Stimulated activated naive CD4-positive, alpha-beta T cell treated with Interleukin-2 at 50 U/mL for 16 hours (primary cell): ENCODE results near the gene RAB11FIP4.
A peak's percentile ranks its signal among the peaks of the same experiment; 100 is the strongest.

Experiments used
- DNase-seq: peaks from one replicate; lab custom pipeline; 2025; lab: John Stamatoyannopoulos, UW

RAB11FIP4 gene

DNA sequence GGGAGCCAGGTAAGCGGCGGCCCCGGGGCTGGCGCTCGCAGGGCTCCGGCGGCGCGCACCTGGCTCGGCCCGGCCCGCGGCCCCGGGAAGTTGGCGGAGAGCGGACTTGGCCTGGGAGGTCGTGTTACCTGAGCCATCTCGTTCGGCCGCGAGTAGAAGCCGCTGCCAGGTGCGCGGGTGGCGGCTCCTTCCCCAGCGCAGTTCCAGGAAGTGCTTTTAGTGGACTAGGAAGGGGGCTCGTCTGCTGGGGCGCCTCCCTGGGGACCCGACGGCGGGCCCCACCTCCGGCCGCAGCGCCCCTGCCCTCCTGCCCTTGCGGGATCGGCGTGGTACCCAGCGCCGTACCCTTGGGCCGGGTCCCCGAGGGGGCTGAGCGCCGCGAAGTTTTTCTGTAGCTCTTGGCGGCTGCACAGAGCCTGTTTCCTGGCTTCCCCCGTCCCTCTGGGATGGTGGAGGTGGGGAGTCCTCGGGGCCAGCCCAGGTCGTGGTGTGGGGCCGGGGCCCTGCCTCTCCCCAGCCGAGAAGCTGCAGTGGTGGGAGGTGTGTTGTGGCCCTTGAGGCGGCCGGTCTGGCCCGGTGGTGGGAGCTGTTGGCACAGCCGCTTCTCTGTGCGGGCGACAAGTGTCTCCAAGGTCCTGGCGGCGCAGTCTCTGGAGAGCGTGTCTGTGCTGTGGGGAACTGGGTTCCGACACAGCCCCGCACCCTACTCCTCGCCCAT is 96.9 kb downstream of the RAB11FIP4 start:
- DNase-seq = no peak

DNA sequence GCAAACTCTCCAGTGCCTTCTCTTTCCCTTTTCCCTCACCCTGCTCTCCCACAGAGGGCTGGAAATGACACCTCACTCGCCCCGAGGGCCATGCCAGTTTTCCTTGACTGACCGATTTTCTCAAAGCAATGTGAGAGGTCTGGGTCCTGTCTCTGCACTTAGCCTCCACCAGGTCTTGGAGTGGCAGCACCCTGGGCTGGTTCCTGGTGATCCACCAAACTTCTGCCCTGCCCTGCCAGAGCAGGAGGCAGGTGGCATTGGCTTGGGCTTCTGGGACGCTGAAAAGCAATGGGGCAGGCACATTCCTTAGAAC is 97.5 kb downstream of the RAB11FIP4 start:
- DNase-seq = no peak

DNA sequence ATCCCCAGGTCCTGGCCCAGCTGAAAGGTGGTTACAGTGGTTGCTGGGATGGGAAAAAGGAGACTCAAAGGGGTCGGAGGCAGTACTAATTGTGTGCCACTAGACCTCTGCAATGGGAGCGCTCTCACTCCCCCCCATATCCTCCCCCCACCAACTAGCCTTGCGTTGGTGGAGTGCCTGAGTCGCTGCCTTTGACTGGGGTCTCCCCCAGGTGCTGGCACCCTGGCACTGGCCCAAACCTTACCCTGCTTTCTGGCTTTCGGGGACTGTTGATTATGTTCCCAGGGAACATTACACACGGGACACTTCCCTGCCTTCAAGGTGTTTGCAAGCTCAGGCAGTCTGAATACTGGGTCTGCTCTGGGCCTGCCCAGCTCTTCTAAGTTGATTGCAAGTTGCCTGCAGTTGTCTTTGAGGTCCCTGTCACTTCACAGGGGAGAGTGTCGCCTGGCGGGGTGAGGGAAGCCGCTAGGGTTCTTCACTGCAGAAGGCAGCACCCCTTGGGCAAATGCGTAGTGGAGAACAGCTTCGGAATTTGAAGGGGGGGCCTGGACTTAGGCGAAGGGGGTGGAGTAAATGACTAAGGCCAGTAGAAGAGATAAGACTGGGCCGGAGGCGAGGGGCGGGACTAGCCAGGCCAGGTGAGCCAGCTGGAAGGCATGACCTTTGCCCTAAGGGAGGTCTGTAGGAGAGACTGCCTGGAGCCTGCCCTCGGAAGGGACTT is 98.0 kb downstream of the RAB11FIP4 start:
- no peak for DNase-seq

DNA sequence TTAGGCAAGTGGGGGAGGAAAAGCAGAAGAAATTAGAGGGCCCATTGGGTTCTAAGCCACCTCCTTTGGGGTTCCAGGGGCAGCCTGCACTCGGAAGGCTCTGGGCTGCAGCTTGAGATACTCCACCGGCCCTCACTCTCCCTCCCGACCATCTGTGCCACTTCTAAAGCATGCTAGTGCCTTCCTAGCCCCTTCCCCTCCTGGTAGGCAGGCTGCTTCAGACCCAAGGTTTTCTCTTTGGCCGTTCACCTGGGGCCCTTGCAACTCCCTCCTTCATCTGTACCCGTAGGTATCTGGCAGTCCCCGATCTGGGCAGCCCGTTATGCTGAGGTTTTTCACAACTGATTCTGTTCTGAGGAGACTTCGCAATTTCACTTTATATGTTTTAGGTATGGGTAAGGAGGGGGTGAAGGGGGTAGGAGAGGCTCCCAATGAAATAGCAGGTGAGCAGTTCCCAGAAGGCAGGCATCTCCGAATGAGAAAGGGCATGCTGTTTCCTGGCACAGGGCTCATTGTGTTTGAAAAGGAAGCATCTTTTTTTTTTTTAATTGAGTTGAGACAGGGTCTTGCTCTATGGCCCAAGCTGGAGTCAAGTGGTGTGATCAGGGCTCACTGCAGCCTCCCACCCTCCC is 98.7 kb downstream of the RAB11FIP4 start:
- no peak for DNase-seq

DNA sequence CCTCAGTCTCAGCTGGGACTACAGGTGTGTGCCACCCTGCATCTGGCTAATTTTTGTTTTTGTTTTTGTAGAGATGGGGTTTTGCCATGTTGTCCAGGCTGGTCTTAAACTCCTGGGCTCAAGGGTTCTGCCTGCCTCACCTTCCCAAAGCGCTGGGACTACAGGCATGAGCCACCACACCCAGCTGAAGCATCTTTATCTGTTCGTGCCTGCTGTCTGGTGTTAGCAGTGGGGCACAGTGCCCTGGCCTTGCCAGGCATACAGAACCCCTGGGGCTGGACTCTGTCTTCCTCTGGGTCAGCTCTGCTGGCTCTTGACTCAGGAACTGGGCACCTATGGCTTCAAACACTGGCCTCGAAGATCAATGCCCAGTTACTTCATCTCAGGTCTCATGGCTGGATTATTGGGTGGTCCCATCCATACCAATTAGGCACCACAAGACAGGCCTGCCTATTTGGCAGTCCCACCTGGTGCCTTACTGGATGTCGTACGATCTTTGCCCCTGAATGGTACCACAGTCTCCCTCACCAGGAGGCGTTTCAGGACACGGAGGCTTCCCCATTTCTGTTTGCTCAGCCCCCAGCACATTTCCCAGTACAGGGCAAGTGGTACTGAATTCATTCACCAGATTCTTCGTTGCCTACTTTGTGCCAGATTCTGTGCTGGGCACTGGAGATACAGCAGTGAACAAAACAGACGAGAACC is 99.3 kb downstream of the RAB11FIP4 start:
- no peak for DNase-seq

DNA sequence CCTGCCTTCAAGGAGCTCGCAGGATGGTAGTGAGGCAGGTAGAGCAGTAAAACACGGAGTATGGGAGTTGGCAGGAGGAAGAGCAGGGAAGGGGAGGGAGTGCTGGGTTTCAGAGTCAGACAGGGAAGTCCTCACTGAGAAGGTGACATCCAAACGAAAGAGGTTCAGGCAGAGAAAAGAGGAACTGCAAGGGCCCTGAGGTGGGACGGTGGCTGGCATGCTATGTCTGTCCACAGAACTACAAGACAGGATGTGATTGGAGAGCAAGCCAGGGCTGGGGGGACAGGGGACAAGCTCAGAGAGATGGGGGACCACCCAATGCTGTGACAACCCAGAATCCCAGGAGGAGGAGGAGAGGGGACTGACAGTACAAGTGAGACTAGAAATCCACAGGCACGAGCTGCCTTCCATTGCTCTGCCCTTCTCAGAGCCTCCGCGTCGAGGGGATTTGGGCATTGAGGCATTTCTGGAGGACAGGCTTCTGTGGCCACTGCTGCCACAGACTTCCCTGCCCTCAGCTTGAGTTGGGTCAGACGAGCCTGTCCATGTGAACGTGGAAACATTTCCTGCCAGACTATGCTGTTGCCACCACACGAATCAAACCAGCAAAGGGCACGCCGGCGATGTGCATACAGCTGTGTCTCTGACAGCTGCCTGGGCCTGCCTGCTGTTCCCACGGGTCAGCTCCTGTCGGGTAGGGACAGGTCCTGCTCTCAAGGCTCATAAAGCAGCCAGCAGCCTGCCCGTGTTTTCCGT is 100.1 kb downstream of the RAB11FIP4 start:
- DNase-seq = no peak

DNA sequence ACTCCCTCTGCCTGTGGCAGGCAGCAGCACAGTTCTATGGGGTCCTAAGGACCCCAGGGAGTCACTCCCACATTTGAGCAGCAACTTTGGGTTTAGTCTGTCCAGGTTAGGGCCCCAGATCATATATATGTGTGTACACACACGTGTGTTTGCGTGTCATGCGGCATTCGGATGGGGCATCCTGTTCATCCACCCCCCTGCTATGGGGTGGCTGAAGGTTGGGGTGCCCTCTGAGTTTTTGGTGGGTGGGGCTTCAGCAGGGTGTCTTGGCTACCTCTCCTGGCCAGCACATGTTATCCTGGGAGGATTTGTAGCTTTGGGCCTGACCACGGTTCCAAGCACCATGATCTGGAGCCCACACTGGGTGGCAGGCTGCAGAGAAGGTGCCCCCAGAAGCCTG is 100.7 kb downstream of the RAB11FIP4 start:
- no peak for DNase-seq

DNA sequence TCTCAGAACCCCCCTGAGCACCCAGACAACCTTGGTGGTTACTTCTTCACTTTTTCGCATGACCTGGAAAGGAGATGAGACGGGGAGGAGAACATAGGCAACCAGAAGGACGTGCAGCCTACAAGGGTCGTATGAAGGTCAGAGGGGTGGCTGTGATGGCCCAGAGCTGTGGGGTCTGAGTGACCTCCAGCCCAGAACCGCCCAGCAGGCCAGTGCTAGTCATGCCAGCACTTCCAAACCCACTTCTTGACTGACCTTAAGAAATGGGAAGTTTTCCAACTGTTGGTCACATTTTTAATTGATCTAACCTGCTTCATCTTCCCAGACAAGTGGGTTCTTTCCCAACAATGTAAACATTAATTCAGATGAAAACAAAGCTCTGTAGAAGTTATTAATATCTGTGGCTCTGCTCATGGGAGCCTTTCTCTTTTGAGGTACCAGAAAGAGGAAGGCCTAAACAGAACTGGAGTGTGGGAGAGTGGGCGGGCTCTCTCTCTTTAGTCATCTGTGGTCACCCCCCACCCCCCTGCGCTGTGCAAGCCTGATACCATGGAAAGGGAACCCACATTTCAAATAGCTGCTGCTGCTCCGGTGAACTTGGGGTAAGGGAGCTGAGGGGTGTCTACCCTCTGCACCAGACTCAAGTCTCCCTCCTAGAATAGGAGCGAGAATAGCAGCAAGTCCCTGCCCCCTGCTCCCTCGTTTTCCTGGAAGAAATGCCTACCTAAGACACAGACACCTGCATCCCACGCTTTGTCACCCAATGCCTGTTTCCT is 101.6 kb downstream of the RAB11FIP4 start:
- peak; percentile 87 for DNase-seq

DNA sequence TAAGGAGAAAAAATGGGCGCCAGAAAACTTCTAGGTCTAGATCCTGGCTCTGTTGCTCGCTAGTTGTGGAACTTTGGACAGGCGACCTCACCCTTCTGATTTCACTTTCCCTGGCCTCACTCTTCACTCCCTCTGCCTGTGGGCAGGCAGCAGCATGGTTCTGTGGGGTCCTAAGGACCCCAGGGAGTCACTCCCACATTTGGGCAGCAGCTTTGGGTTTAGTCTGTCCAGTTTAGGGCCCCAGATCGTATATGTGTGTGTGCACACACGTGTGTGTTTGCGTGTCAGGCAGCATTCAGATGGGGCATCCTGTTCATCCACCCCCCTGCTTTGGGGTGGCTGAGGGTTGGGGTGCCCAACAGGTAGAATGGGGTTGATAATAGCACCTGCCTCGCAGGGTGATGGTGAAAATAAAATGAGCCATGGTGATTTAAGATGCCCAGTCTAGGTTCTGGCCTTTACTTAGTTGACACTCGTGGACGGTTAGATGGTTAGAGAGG is 102.2 kb downstream of the RAB11FIP4 start:
- no peak for DNase-seq

DNA sequence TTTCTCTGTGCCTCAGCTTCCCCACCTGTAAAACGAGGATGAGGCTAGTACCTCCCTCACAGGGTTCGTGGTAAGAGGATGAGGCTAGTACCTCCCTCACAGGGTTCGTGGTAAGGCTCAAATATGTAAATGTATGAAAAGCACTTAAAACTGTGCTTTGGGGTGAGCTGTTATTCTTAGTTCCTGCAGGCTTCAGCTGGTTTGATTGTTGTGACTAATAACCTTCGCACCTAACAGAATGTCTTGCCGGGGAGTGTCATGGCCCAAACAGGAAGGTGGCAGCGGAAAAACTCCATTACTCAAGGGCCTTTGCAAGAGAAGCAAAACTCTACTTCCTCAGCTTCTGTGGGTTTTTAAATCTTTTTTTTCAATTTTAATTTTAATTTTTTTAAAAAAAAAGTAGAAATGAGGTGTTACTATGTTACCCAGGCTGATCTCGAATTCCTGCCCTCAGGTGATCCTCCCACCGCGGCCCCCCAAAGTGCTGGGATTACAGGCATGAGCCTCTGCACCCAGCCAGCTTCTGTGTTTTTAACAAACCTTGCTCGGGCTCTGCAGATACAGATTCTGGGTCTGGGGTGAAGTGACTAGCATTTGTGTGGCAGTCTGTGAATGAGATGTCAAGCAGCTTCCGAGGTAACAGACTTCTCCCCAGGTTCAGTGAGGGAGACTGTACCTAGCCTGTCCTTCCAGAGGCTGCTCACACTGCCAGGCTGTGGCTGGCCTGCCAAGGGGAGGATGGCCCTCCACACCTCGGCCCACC is 103.0 kb downstream of the RAB11FIP4 start:
- DNase-seq = peak; percentile 57

DNA sequence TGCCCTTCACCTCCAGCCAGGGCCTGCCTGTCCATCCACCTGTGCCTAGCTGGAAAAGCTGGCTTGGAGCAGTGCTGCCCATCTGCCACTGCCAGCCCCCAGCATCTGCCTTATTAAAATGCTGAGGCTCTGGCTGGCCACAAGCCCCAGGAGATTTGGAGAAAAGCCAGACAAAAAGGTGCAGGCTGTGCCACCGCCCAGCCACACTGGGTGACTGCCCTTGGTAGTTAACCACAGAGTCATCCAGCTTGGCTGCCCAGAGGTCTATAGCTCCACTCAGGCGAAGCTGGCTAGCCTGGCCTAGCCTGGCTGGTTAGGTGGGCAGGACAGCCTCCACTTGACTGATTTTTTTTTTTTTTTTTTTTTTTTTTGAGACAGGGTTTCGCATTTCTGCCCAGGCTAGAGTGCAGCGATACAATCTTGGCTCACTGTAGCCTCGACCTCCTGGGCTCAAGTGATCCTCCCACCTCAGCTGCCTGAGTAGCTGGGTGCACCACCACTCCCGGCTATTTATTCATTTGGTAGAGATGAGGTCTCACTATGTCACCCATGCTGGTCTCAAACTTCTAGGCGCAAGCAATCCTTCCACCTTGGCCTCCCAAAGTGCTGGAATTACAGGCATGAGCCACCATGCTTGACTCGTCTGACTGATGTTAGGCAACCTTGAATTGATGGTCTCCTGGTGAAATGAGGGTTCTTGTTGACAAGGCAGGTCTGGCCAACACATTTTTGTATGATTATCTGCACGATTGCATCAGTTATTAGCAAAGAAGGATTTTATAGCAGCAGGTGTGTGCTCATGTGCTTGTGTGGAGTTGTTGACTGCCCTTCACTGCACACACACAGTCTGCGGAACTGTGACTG is 103.8 kb downstream of the RAB11FIP4 start:
- DNase-seq = no peak

DNA sequence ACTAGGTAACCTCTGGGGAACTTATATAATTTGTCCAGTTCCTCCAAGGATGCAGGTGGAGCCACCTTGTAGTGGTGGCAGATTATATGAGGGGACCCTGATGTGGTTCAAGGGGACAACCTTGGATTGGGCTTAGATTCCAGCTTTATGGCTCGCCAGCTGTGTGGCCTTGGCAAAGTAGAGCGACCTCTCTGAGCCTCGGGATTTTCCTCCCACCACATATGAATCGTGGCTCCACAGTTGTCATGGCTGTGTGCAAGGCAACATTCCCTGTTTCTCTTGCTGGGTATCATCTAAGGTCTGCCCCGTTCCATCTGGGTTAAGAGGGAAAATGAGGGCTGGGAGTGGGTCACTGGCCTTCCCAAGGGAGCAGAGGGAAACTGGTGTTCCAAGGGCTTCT is 104.6 kb downstream of the RAB11FIP4 start:
- no peak for DNase-seq

DNA sequence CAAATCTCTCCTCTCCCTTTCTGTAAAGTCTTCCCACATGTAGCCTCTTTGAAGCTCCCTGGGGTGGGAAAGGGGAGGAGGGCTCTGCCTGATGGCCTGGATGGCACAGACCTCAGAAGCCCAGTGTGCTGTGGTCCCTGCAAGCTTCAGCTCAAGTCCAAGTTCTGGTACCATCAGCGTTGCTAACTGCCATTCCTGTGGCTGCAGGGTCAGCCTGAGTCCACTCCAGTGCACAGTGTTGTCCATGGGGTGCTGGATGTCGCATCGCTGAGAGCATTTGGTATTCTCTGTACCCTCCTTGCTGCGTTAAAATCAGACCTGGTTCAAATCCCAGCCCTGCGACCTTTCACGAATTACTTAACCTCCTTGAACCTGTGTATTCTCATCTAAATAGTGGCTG is 105.1 kb downstream of the RAB11FIP4 start:
- DNase-seq = no peak

DNA sequence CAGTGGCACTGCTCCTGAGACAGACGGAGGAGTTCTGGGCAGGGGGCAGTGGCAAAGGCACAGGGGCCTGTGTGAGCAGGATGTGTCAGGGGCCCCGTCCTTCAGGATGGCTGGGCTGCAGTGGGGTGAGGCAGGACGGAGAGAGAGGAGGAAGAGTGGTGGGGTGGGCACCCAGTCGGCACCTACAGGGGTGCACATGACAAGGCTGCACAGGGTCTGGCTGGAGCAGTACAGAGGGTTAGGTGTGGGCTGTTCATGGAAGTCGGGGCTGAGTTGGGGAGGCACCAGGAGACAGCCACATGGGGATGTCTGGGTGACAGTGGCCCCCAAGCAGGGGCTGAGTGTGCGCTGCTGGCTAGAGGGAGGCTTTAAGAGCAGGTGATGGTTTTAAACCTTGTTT is 106.0 kb downstream of the RAB11FIP4 start:
- no peak for DNase-seq

DNA sequence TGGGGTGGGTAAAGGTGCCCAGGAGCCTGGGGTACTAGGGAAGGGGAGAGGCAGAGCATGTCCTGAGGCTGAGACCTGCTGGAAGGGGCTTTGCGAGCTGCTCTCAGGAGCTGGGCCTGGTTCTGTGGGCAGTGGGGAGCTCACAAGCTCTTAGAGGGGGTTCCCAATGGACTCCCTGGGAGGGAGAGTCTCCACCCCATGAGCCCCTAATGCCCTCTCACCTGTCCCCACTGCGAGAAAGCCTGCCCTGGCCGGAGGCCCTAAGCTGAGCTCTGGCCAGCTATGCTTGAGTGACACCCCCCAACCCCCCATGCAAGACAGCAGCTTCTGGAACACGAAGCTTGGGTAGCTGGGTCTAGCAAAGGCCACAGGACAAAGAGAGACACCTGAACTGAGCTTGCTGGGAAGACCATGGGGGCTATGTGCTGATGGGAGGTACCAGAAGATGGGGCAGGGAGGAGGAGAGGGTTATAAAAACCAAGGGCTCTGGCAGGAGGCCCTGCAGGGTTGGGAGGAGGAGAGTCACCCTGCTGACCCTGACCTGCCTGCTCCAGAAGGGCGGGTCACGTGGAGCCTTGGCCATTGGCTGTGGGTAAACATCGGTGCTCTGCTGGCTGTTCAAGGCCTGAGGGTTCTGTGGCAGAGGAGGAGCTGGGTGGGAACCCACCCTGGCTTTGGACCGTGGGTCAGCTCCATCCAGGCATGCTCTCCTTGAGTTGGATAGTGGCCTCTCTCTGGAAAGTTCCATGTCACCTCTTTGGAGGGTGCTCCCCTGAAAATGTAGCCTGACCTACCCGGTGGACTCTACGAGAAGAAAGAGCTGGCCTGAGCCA is 106.7 kb downstream of the RAB11FIP4 start:
- DNase-seq = no peak

DNA sequence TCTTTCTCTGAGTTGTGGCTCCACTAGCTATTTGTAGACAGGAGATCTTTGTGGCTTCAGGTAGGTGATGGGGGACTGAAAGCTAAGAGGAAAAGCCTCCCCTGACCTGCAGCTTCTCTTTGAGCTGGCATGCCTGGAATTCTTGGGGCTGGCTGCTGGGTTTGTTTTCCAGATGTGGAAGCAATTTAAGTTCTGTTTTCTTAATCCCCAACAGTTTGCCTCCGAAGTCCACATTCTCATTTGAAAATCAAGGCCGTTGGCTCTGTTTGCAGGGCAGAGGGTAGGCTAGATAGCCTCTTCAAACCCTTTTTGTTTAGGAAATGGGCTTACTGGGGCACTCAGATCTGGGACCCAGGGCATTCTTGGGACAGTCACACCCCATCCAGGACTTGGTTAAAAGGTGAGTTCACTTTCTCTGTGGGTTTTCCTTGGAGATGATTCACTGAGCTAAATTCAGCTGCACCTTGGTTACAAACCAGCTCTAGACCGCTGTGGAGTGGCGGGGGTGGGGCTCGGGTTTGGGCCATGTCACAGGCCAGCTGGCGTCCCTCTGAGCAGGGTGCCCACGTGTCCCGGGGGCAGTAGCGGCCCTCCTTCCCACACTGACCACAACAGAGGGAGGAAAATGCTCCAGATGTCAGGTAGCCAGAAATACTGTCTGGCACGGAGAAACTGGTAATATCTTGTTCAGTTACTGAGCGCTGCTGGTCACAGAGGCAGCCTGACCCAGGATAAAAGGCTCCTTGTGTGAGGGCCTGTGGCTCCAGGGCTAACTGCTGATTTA is 108.5 kb downstream of the RAB11FIP4 start:
- no peak for DNase-seq

DNA sequence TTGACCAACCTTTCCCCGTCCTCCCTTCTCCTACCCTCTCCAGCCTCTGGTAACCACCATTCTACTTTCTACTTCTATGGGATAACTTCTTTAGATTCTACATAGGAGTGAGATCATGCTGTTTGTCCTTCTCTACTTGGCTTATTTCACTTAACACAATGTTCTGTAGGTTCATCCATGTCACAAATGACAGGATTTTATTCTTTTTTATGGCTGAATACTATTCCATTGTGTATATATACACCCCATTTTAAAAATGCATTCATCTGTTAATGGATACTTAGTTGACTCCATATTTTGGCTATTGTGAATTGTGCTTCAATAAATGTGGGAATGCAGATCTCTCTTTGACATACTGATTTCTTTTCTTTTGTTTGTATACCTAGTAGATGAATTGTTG is 115.0 kb downstream of the RAB11FIP4 start:
- DNase-seq = no peak
